Hepatocyte (in vitro differentiated cells): ENCODE data around the gene PPP2R2B.

ENCODE experiments used
- CTCF ChIP-seq: fragments of 200-600 bp; sonication (generic); IDR thresholded peaks from 2 replicates; pipeline ENCODE4 v1.5.1; 2016; ENCODE audit warnings: antibody characterized with exemption, mild to moderate bottlenecking; ENCODE audit not compliant: poor library complexity
- EZH2 ChIP-seq: fragments of 200-600 bp; sonication (generic); IDR thresholded peaks from 2 replicates; pipeline ENCODE4 v1.6.1; 2016; ENCODE audit warnings: antibody characterized with exemption, mild to moderate bottlenecking, borderline replicate concordance
- EZH2phosphoT487 ChIP-seq: fragments of 200-600 bp; sonication (generic); IDR thresholded peaks from one replicate; pipeline ENCODE4 v1.6.1; 2018; ENCODE audit warnings: antibody characterized with exemption, mild to moderate bottlenecking, low read depth, moderate library complexity; ENCODE audit not compliant: unreplicated experiment, severe bottlenecking

GRCh38 chr5:146751054-146751453 lies 127.5 kb downstream of the PPP2R2B start:
- TF ChIP-seq EZH2phosphoT487 (no peak), CTCF (no peak), EZH2 (no peak)
